ENCODE measurements around the gene SOBP. TPM values are rescaled to one million over a fixed set of nuclear protein-coding genes. Genes with fewer than 3 reads are reported as not detected.

SOBP gene
- polyA plus RNA-seq, 1 donor (not counting 4 experiments of a cell fraction or from before 2014, with no cell fraction given), result not detected

GRCh38 chr6:107658920-107659865 is 169.3 kb downstream of the SOBP start:
- H3K27ac ChIP-seq (ENCODE audit: control insufficient read depth, insufficient read depth, low read length), result no peak overlapping the region
- no peaks in the 10 kb centered on the region for H3K79me2 ChIP-seq (ENCODE audit: control insufficient read depth, insufficient read depth, low read length)
- H3K9me1 ChIP-seq (ENCODE audit: control insufficient read depth, extremely low read depth, insufficient read depth, low read length), result no peaks in the 10 kb centered on the region
- no peak for TF ChIP-seq CTCF (optimal IDR thresholded peaks at IDR 0.05 in 1 of 3, IDR thresholded peaks at IDR 0.05 in 1 of 3, conservative IDR thresholded peaks at IDR 0.05 in 1 of 3; ENCODE audit: extremely low read depth in 1 of 3, insufficient read depth in 2 of 3, low read length in 3 of 3)
- no peak for TF ChIP-seq EZH2 (IDR thresholded peaks at IDR 0.05; ENCODE audit: low read length)
- H3K4me2 ChIP-seq (ENCODE audit: control insufficient read depth, extremely low read depth, insufficient read depth, low read depth, low read length), result no peak overlapping the region
- H3K9me3 ChIP-seq (ENCODE audit: control insufficient read depth, low read depth, low read length), result no peaks in the 10 kb centered on the region
- no peak for FAIRE-seq
- no peak overlapping the region for H3K4me3 ChIP-seq (ENCODE audit: control insufficient read depth in 2 of 3, extremely low read depth in 1 of 3, insufficient read depth in 2 of 3, low read depth in 1 of 3, low read length in 3 of 3)
- dilution Hi-C loops (cut with MboI; ENCODE audit: extremely low pct_ligation_motif_present, low sequenced_read_pairs), result no loop called here
- peaks cover 16% of the 10 kb centered on the region for H3K27me3 ChIP-seq (ENCODE audit: control insufficient read depth, extremely low read depth, insufficient read depth, low read length)
- H2AFZ ChIP-seq (ENCODE audit: control insufficient read depth, low read length), result no peak overlapping the region
- no peaks in the 10 kb centered on the region for H3K4me1 ChIP-seq (ENCODE audit: control insufficient read depth, extremely low read depth, insufficient read depth, low read length)
- no peaks in the 10 kb centered on the region for H4K20me1 ChIP-seq (ENCODE audit: control insufficient read depth, extremely low read depth, insufficient read depth, low read length)
- DNase-seq (ENCODE audit: low read depth, low spot score), result no peak
- H3K9ac ChIP-seq (ENCODE audit: control insufficient read depth, extremely low read depth, insufficient read depth, low read length), result no peak overlapping the region
- no peaks in the 10 kb centered on the region for H3K36me3 ChIP-seq (ENCODE audit: control insufficient read depth in 2 of 2, extremely low read depth in 1 of 2, insufficient read depth in 2 of 2, low read length in 2 of 2)

- H3K9me1 ChIP-seq (ENCODE audit: control insufficient read depth, extremely low read depth, insufficient read depth, low read length), result no peaks in the 10 kb centered on the region
- TF ChIP-seq EZH2 (IDR thresholded peaks at IDR 0.05; ENCODE audit: low read length) (no peak), CTCF (optimal IDR thresholded peaks at IDR 0.05 in 1 of 3, IDR thresholded peaks at IDR 0.05 in 1 of 3, conservative IDR thresholded peaks at IDR 0.05 in 1 of 3; ENCODE audit: extremely low read depth in 1 of 3, insufficient read depth in 2 of 3, low read length in 3 of 3) (no peak)
- FAIRE-seq (no peak), DNase-seq (ENCODE audit: low read depth, low spot score) (no peak)
- no peak overlapping the region for H3K4me2 ChIP-seq (ENCODE audit: control insufficient read depth, extremely low read depth, insufficient read depth, low read depth, low read length)
- no peaks in the 10 kb centered on the region for H3K79me2 ChIP-seq (ENCODE audit: control insufficient read depth, insufficient read depth, low read length)
- H3K4me1 ChIP-seq (ENCODE audit: control insufficient read depth, extremely low read depth, insufficient read depth, low read length), result no peaks in the 10 kb centered on the region
- no peaks in the 10 kb centered on the region for H3K36me3 ChIP-seq (ENCODE audit: control insufficient read depth in 2 of 2, extremely low read depth in 1 of 2, insufficient read depth in 2 of 2, low read length in 2 of 2)
- H3K9ac ChIP-seq (ENCODE audit: control insufficient read depth, extremely low read depth, insufficient read depth, low read length), result no peak overlapping the region
- dilution Hi-C loops (cut with MboI; ENCODE audit: extremely low pct_ligation_motif_present, low sequenced_read_pairs), result no loop called here
- H4K20me1 ChIP-seq (ENCODE audit: control insufficient read depth, extremely low read depth, insufficient read depth, low read length), result no peaks in the 10 kb centered on the region
- H3K9me3 ChIP-seq (ENCODE audit: control insufficient read depth, low read depth, low read length), result no peaks in the 10 kb centered on the region
- no peak overlapping the region for H2AFZ ChIP-seq (ENCODE audit: control insufficient read depth, low read length)
- peaks cover 16% of the 10 kb centered on the region for H3K27me3 ChIP-seq (ENCODE audit: control insufficient read depth, extremely low read depth, insufficient read depth, low read length)
- no peak overlapping the region for H3K4me3 ChIP-seq (ENCODE audit: control insufficient read depth in 2 of 3, extremely low read depth in 1 of 3, insufficient read depth in 2 of 3, low read depth in 1 of 3, low read length in 3 of 3)
- no peak overlapping the region for H3K27ac ChIP-seq (ENCODE audit: control insufficient read depth, insufficient read depth, low read length)
These were observed 170.9 kb downstream of the SOBP start for GRCh38 chr6:107660839-107661238.
